B cell (primary cell): ENCODE results near the gene CINP.

ENCODE experiments used
- EZH2 ChIP-seq: IDR thresholded peaks from 2 replicates; pipeline ENCODE4 v1.6.1; 2012; ENCODE audit warnings: borderline replicate concordance, low read depth, mild to moderate bottlenecking, moderate library complexity, low read length; ENCODE audit not compliant: insufficient read depth, poor library complexity, severe bottlenecking
- TF ChIP-seq, protein P1 (sequence below): fragments of 200-600 bp; IDR thresholded peaks from one replicate; pipeline ENCODE4 v1.8.0; 2022; ENCODE audit warnings: antibody characterized with exemption, mild to moderate bottlenecking

DNA sequence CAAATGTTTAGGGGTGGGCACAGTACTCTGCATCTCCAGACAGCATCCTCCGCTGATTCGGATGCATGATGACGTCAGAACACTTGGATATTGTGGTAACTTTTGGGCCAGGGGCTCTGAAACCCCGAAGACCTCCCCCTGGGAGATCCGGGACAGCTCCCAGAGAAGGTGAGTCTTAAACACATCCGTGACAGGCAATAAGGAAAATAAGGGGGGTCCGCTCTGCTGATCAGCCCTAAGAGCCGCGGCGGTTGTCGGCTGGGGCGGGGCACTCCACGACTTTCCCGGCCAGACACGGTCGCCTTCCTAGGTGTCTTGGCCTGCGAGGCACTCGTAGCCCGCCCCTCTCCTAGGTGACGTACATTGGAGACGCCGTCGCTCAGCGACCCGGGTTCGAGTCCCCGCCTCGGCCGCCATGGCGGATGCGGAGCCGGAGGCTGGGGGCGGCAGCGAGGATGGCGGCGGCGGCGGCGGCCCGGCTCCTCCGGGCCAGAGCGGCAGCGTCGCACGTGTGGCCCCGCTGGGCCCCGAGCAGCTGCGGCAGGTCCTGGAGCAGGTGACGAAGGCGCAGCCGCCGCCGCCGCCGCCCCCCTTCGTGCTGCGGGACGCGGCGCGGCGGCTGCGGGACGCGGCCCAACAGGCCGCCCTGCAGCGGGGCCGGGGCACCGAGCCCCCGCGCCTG is 43.2 kb downstream of the CINP start, which contains the start of gene ZNF839:
- TF ChIP-seq, protein P1, sequence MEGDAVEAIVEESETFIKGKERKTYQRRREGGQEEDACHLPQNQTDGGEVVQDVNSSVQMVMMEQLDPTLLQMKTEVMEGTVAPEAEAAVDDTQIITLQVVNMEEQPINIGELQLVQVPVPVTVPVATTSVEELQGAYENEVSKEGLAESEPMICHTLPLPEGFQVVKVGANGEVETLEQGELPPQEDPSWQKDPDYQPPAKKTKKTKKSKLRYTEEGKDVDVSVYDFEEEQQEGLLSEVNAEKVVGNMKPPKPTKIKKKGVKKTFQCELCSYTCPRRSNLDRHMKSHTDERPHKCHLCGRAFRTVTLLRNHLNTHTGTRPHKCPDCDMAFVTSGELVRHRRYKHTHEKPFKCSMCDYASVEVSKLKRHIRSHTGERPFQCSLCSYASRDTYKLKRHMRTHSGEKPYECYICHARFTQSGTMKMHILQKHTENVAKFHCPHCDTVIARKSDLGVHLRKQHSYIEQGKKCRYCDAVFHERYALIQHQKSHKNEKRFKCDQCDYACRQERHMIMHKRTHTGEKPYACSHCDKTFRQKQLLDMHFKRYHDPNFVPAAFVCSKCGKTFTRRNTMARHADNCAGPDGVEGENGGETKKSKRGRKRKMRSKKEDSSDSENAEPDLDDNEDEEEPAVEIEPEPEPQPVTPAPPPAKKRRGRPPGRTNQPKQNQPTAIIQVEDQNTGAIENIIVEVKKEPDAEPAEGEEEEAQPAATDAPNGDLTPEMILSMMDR = no peak
- no peak for TF ChIP-seq EZH2
